ENCODE measurements around the gene ETFRF1. TPM values are rescaled to one million over a fixed set of nuclear protein-coding genes. Genes with fewer than 3 reads are reported as not detected.

Gene ETFRF1
- total RNA-seq, 1 donor from 2014 or later, result 8.7 TPM

DNA sequence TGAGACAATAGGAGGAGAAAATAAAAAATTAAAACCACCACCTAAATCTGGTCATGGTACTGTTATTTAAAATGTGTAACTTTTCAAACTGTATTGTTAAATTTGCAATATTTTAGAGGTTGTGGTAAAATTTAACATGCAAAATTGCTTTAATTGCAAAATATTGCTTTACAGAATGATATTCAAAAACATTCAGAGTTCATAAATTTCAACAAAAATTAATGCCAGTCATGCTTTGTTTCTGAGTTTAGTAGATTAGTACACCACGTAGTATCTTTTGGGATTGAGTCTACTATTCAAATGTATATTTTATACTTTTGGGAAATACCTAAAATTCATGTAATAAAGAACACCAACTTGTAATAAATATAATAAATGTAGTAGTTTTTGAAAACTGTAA, 18.3 kb downstream of the ETFRF1 start:
- intact Hi-C loops (cut with micrococcal nuclease), result loop anchor here (10.0 kb wide), 1 partner anchor 341 kb away; the partner anchor contains the start of gene LMNTD1

- intact Hi-C loops (cut with micrococcal nuclease), result no loop called here
Measured at GRCh38 chr12:25236190-25236589, 41.2 kb downstream of the ETFRF1 start.

DNA sequence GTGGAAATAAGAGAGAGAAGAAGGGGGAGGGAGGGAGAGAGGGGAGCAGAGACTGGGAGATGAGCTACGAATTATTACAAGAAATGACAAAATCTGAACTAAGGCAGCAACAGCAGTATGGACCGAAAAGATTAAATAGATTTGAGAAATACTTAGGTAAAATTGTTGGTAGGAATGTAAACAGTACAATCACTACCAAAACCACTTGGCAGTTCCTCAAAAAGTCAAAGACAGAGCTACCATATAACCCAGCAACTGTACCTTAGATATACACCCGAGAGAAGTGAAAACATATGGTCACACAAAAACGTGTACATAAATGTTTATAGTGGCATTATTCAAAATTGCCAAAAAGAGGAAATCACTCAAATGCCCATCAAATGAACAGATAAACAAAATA, 41.6 kb downstream of the ETFRF1 start:
- intact Hi-C loops (cut with micrococcal nuclease), result no loop called here

DNA sequence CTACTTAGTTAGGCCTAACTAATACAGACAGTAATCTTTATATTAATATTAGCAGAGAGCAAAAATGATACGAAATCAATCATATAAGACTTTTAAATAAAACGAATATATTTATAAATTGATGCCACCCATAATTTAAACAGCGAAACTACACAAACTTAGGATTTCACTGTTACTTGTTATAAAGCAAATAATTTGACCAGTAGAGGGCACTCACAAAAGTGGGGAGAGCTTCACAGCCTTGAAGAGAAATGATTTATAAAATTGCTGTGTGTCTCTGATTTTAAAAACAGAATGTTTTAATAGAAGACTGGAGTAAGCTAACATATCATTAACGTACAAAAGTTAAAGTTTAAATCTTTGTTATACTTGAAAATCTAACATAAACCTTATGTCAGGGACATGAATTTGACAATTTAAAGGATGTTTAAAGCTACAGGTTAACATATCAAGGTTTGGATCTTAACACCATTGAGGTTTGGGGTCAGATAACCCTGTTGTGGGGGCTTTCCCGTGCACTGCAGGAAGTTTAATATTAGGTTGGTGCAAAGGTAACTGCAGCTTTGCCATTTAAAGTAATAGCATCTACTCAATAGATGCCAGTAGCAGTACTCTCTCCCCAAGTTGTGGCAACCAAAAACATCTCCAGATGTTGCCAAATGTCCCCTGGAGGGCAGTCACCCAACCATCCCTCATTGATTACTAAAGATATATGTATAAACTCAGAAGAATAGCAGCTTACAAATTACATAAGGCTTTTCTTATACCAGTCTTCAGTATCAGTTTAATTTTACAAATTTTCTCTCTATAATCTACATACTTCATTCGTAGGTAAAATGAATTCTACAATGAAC, 46.4 kb downstream of the ETFRF1 start:
- intact Hi-C loops (cut with micrococcal nuclease), result loop anchor here (1.0 kb wide), 2 partner anchors 9 to 146 kb away; partner anchors contain the start of gene KRAS

GRCh38 chr12:25242981-25243679, 48.1 kb downstream of the ETFRF1 start:
- intact Hi-C loops (cut with micrococcal nuclease), result no loop called here

- intact Hi-C loops (cut with micrococcal nuclease), result no loop called here
Measured at GRCh38 chr12:25243680-25243990, 48.6 kb downstream of the ETFRF1 start.

DNA sequence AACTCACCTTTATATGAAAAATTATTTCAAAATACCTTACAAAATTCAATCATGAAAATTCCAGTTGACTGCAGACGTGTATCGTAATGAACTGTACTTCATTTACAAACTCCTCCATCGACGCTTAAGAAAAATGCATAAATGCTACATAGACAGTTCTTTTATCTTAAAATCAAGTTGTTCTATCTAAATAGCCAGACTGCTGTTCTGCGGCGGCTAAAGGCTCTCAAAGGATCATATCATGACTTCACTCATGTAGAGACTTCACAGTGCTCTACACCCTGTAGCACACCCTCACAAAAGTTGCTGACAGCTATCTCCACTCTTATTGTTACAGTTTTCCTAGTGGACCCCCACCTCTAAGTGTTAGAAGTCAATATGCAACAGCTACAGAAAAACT, 50.5 kb downstream of the ETFRF1 start:
- intact Hi-C loops (cut with micrococcal nuclease), result no loop called here

- intact Hi-C loops (cut with micrococcal nuclease), result no loop called here
Measured at GRCh38 chr12:25248137-25248536, 53.1 kb downstream of the ETFRF1 start.

DNA sequence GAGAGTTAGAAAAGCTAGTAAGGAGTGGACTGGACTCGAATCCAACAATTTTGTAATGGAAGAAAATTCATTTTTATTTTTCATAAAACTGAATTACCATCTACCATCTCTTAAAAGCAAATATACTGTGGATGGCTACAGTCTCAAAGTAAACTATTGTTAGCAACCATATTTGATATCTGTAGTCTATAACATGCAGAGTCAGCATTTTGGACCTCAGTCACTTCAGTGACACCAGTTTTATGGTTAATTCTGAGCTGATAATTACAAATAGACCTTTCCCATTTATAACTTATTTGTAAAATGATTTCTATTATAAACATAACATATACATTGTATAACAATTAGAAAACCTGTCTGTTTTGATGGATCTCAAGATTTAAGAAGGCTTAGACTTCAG, 53.7 kb downstream of the ETFRF1 start:
- intact Hi-C loops (cut with micrococcal nuclease), result no loop called here

- intact Hi-C loops (cut with micrococcal nuclease), result loop anchor here (1.0 to 5.0 kb wide), 5 partner anchors 9 to 1992 kb away; partner anchors contain the start of genes DNAI7, ETFRF1 and STK38L
Measured at GRCh38 chr12:25249931-25250738, 55.1 kb downstream of the ETFRF1 start.

GRCh38 chr12:25250744-25251730, 56.0 kb downstream of the ETFRF1 start, which contains the start of gene KRAS:
TSS of gene KRAS (minus strand) at chr12:25250929.
- intact Hi-C loops (cut with micrococcal nuclease), result loop anchor here (1.0 to 5.0 kb wide), 6 partner anchors 10 to 1991 kb away; partner anchors contain the start of genes DNAI7, ETFRF1 and STK38L

- intact Hi-C loops (cut with micrococcal nuclease), result loop anchor here (1.0 to 5.0 kb wide), 4 partner anchors 71 to 1991 kb away; partner anchors contain the start of gene STK38L
Measured at GRCh38 chr12:25251769-25252168, 56.7 kb downstream of the ETFRF1 start.

GRCh38 chr12:25252946-25253345, 57.9 kb downstream of the ETFRF1 start:
- intact Hi-C loops (cut with micrococcal nuclease), result loop anchor here (5.0 kb wide), 2 partner anchors 69 to 1989 kb away; partner anchors contain the start of gene STK38L

DNA sequence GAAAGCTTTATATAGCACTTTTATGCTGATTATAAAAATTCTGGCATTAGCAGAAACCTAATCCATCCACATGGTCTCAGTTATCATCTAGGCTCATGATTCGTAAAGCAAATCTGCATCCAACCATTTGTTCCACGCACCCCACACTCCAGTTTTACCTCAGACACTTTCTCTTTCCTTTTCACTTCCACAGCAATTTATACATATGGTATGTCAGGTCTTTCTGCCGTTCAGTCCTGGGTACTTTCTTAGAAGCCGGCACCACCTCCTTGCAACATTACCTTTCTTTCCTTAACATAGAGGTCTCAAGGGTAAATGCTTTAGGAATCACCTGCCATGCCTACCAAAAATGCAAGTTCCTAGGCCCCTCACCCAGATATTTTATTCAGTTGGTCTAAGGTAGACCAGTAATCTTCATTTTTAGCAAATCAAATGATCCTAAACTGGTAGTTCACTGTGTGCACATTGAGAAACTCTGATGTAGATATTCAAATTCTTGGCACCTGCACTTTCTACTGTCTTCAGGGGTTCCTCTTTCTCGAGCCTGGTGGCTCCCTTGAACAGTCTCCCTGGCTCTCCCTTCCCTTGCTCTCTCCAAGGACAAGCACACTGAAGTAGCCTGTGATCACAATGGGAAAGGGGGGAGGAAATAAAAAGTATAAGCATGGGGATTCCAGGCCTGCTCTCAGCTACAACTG, 58.5 kb downstream of the ETFRF1 start:
- intact Hi-C loops (cut with micrococcal nuclease), result loop anchor here (5.0 kb wide), 2 partner anchors 69 to 1989 kb away; partner anchors contain the start of gene STK38L

- intact Hi-C loops (cut with micrococcal nuclease), result loop anchor here (5.0 kb wide), 2 partner anchors 68 to 1988 kb away; partner anchors contain the start of gene STK38L
Measured at GRCh38 chr12:25254271-25254880, 59.3 kb downstream of the ETFRF1 start.

Measured in T-helper 2 cell treated with Interferon-gamma antibody and Interleukin-4, amounts not matched to agents 100 ng/mL and 5 ng/mL, for 36 hours (primary cell).